ENCODE results near the gene TMEM125.

Gene TMEM125

GRCh38 chr1:43269627-43270375 is at the start of gene TMEM125:
TSS of gene TMEM125 (plus strand) at chr1:43269983. CDS start at chr1:43272723, 2,740 bp downstream.
- no peak for DNase-seq

GRCh38 chr1:43220905-43221778 is 48.6 kb upstream of the TMEM125 start:
- no peak for DNase-seq

DNA sequence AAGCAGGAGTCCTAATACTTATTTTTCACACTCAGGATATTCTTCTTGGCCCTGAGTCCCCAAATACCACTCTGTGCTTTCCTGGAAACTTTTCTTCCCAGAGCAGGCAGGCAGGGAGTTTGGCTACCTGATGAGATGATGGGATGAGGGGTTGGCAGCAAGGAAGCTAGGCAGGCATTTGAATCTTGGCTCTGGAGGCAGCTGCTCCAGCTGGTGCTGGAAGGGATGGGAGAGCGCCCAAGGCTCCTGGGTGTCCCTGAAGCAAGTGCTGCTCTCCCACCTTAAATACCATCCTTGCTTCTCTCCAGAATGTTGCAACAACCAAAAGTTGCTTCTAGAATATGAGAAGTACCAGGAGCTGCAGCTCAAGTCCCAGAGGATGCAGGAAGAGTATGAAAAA is 48.0 kb upstream of the TMEM125 start:
- DNase-seq = no peak

DNA sequence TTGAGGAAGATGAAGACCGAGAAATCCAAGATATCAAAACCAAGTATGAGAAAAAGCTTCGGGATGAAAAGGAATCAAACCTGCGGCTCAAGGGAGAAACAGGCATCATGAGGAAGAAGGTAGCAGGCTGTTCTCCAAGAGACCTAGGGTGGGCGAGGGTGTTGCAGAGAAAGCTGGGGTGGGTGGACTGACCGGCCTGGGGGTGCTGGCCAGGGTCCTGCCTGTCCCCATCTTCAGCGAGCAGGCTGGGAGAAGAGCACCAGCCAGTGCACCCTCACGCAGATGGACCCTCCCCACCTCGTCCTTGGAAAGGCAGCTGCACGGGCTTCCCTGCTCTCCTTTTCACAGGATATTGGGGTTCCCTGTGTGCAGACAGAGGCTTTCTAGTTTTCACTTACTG is 46.9 kb upstream of the TMEM125 start:
- no peak for DNase-seq

DNA sequence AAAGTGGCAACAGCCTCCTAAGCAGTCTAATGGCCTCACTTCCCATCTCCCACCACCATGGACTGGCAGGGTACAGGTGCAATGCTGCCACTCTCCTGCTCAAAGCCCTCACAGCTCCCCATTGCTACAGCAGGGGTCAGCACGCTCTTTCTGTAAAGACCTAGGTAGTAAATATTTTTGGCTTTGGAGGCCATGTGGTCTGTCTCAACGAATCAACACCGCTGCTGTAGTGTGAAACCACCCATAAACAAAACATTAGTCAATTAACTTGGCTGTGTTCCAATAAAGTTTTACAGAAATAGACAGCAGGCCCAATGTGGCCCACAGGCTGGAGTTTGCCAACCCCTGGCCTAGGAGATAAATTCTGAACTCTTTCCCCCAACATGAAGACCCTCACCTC is 44.6 kb upstream of the TMEM125 start:
- no peak for DNase-seq

DNA sequence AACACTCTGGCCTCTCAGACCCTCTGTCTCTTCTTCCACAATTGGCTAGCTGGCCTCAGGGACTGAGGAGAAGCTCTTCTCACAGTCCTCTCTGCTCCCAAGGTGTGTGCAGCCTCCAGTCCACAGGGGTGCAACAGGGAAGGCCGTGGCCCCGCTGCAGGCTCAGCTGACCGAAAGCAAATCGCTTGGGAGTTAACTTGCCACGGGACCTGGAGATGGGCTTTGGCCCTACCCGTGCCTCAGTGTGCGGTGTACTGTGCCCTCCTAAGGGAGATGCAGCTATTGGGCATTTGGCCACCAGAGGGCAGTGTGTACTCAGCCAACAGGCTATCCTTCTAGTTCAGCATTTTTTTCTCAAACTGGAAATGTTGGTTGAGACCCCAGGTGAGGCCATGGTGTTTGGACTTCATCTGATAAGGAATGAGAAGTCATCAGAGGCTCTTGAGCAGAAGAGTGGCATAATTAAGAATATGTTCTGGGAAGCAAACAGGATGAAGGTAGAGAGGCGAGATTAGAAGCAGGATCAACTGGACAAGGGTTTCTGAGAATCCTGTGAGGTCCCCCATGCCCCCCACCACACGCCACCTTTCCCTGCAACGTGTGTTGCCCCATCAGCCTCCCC is 42.5 kb upstream of the TMEM125 start:
- DNase-seq = peak; percentile 80

- DNase-seq = no peak
These were observed 39.7 kb upstream of the TMEM125 start for GRCh38 chr1:43229826-43230780.

GRCh38 chr1:43232074-43232473 is 37.7 kb upstream of the TMEM125 start:
- no peak for DNase-seq

GRCh38 chr1:43232482-43232881 is 37.3 kb upstream of the TMEM125 start:
- no peak for DNase-seq

DNA sequence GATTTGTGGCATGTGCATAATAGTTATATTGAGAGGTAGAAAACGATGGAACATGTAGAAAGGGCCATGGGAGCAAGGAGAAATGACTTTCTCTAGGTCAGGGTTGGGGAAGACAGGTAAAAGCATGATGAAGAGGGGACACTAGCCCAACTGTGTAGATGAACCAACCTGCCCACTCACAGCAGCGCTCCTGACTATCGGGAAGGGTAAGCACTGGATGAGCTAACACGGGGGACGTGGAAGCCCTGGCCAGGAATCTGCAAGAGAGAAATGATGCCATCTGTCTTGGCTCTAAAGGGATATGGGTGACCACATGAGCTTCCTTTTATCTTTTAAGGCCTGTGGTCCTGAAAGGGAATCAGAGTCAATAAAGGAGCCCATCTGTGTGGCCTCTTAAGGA is 36.2 kb upstream of the TMEM125 start:
- DNase-seq = no peak

- DNase-seq = no peak
These were observed 35.5 kb upstream of the TMEM125 start for GRCh38 chr1:43234267-43234666.

- no peak for DNase-seq
These were observed 34.7 kb upstream of the TMEM125 start for GRCh38 chr1:43235040-43235439.

GRCh38 chr1:43235451-43236121 is 34.2 kb upstream of the TMEM125 start:
- no peak for DNase-seq

DNA sequence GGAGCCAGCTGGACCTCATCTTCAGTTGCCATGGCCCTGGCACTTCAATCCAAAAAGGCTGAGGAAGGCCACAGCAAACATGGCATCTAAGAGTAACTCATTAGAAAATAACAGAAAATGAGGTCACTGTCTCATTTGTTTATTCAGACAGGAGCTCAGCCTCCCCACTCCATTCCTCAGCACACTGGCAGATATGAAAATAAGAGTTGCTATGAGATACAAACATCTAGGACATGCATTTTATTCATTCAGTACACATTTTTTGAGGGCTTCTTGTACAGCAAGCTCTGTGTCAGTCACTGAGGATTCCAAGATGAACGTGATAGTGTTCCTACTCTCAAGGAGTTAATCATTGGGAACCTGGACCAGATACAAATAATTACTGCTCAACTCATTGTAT is 32.7 kb upstream of the TMEM125 start:
- no peak for DNase-seq

GRCh38 chr1:43238085-43238484 is 31.7 kb upstream of the TMEM125 start:
- peak; percentile 13 for DNase-seq

DNA sequence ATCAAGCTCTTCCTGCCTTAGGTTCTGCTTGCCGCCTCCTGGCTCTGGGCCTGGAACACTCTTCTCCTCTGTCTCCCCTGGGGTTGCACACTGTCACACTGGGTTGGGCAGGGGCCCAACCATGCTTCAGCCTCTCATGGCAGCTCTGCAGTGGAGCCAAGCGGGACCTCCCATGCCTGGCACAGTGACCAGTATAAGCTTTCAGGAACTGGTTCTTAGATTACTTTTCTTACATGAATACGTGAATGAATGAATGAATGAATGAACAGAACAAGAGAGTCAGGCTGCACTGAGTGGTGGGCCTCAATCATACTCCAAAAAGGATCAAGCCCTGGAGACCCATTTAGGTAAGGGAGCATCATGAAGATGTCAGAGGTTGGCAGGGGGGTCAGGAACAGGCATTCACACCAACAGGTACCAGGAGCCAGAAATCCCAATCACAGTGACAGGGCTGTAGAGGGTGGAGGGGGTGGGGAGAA is 30.8 kb upstream of the TMEM125 start:
- DNase-seq = no peak

DNA sequence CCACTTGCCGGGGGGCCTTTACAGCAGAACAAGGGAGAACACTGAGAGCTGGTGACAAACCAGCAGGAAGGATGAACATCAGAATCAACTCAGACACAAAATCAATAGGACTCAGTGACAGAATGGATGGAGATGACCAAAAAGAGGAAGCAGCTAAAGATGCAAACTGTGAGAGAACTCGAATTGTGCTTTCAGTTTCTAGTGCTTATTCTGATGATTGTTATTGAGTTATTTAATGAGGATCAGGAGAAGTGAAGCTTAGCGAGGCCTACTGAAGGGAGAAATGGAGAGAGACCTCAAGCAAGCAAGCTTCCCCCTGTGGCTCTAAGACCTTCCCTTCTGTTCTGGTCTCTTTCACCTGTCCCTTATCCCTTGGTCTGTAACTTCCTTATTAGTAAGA is 30.3 kb upstream of the TMEM125 start:
- DNase-seq = no peak

GRCh38 chr1:43241413-43241836 is 28.4 kb upstream of the TMEM125 start:
- no peak for DNase-seq

DNA sequence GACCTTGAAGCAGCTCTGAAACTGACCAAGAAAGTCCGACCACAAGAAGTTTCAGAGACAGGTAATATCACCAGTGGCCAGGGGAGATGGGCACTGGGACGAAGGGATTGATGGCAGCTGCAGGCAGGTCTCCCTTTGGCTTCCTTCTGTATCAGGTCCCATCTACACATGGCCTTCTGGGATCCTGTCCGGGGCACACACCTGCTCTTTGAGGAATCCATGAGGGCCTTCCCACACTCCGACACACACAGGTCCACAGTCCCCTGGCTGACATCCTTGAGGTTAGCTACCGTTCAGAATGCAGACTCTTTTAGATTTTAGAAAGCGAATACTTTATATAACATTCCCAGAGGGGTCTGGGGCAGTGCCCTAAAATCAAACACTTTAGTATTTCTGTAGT is 26.5 kb upstream of the TMEM125 start:
- no peak for DNase-seq

DNA sequence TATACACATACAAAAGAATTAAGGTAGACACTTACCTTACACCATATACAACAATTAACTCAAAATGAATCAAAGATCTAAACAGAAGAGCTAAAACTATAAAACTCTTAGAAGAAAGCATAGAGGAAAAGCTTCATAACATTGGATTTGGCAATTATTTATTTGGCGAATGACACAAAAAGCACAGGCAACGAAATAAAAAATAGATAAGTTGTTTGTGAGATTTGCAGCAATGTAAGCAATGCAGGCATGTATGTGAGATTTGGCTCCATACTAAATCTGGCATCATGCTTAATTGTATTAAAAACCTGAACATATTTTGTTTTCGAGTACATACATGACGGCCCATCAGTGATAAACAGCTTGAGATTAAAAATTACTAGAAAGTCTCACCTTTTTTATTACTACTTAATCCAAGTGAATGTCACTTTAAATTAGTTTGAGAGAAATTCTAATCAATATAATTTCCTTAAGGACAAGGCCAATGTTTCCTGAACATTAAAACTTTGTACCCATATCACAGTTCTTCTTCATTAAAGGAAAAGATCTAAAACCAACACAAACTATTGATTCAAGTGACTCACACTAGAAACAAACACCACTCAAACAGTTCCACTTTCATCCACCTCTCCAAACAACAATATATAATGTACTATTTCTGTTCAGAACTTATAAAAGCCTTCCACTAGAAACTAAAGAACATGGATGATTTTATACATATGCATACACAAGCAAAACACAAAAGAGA is 23.1 kb upstream of the TMEM125 start:
- no peak for DNase-seq

Data from CD4-positive, alpha-beta T cell treated with Interleukin-10 for 1 hour (primary cell).